ENCODE results near the gene IGSF6. TPM values are rescaled to one million over a fixed set of nuclear protein-coding genes. Genes with fewer than 3 reads are reported as not detected.

Gene IGSF6
- total and polyA plus RNA-seq, 2 of the 8 experiments (the other 6 are each of a cell fraction or from before 2014, with no cell fraction given): not detected

GRCh38 chr16:21653571-21653970 is 1.2 kb upstream of the IGSF6 start:
- FAIRE-seq: no peak
- ChIA-PET POLR2A (ENCODE audit: partially characterized antibody) (no interaction called here), CTCF (ENCODE audit: partially characterized antibody) (interaction anchor here (1.0 to 1.1 kb wide), 2 partner anchors 10 to 13 kb away, joined by 3 to 5 read pairs; no protein-coding TSS in a partner anchor)
- DNase-seq (ENCODE audit: low read depth in 1 of 2, low spot score in 2 of 2): no peak
- H2BK5ac ChIP-seq (ENCODE audit: low read depth, low read length): no peak overlapping the region
- no peak overlapping the region for H4K5ac ChIP-seq (ENCODE audit: insufficient read length, low read depth, low read length)
- no peak overlapping the region for H2BK120ac ChIP-seq (replicated peaks; ENCODE audit: low read depth, low read length)
- H2BK20ac ChIP-seq (ENCODE audit: low read length): no peak overlapping the region
- H3K79me2 ChIP-seq (ENCODE audit: control insufficient read depth in 1 of 2, insufficient read depth in 2 of 2, low read length in 2 of 2): peaks cover 0 to 2% of the 10 kb centered on the region in 2 experiments; a peak in 1 of 4 replicates
- no peak overlapping the region for H3K27ac ChIP-seq (ENCODE audit: low read depth, low read length)
- H3K9ac ChIP-seq (replicated peaks in 1 of 4; ENCODE audit: extremely low read depth in 1 of 4, low read depth in 3 of 4, low read length in 3 of 4): no peak overlapping the region
- H4K20me1 ChIP-seq (replicated peaks in 1 of 2; ENCODE audit: control insufficient read depth in 1 of 2, insufficient read depth in 2 of 2, low read length in 2 of 2): no peaks in the 10 kb centered on the region
- no peak overlapping the region for H3K4me3 ChIP-seq (ENCODE audit: extremely low read depth in 1 of 4, insufficient read depth in 2 of 4, low read depth in 3 of 4, low read length in 4 of 4)
- H3K18ac ChIP-seq (ENCODE audit: extremely low read depth, low read length): no peak overlapping the region
- H3K27me3 ChIP-seq (replicated peaks in 1 of 4; ENCODE audit: control insufficient read depth in 3 of 4, extremely low read depth in 1 of 4, insufficient read depth in 3 of 4, low read length in 3 of 4): no peaks in the 10 kb centered on the region
- no peaks in the 10 kb centered on the region for H3K23me2 ChIP-seq (ENCODE audit: low read depth, low read length)
- no peak overlapping the region for H3K56ac ChIP-seq (replicated peaks; ENCODE audit: insufficient read length, low read depth, low read length)
- H3K23ac ChIP-seq (ENCODE audit: insufficient read length): no peak overlapping the region
- no peak overlapping the region for H3K14ac ChIP-seq (ENCODE audit: insufficient read length)
- no peak overlapping the region for H4K8ac ChIP-seq (ENCODE audit: extremely low read depth, insufficient read depth, low read length)
- H2AFZ ChIP-seq (ENCODE audit: low read length): no peak overlapping the region
- H3K4me2 ChIP-seq (ENCODE audit: insufficient read depth in 1 of 2, low read depth in 2 of 2, low read length in 2 of 2): no peak overlapping the region
- WGBS, 2 experiments (ENCODE audit: extremely low coverage in 1 of 2, insufficient coverage in 1 of 2, insufficient read length in 1 of 2, insufficient replicate concordance in 2 of 2, low coverage in 1 of 2, low lambda C conversion rate in 2 of 2, missing lambda C conversion rate in 1 of 2): 88% methylated on average over 5 of the region's 5 CpGs; no CpG with 5 or more reads in 1 of the 2 experiments
- no peak overlapping the region for H3K4ac ChIP-seq (replicated peaks; ENCODE audit: insufficient read length, low read depth, low read length)
- H3K4me1 ChIP-seq (replicated peaks in 1 of 4; ENCODE audit: control insufficient read depth in 3 of 4, insufficient read depth in 4 of 4, low read length in 3 of 4): no peaks in the 10 kb centered on the region
- no peaks in the 10 kb centered on the region for H3K9me3 ChIP-seq (ENCODE audit: insufficient read depth in 2 of 2, low read depth in 1 of 2, low read length in 1 of 2)
- H2AK5ac ChIP-seq (ENCODE audit: low read depth, low read length): no peak overlapping the region
- peaks cover 0 to 4% (median under 1%) of the 10 kb centered on the region in 4 experiments; a peak in 3 of 8 replicates for H3K36me3 ChIP-seq (ENCODE audit: control insufficient read depth in 2 of 4, insufficient read depth in 4 of 4, low read length in 3 of 4)
- H4K91ac ChIP-seq (replicated peaks; ENCODE audit: insufficient read length, low read length): no peak overlapping the region
- no peak overlapping the region for H2BK15ac ChIP-seq (ENCODE audit: low read length)
- H3K79me1 ChIP-seq (ENCODE audit: low read depth, low read length): no peaks in the 10 kb centered on the region
- peak; percentile 12 to 21 (median 16); a peak in 2 of 4 replicates for TF ChIP-seq CTCF (IDR thresholded peaks at IDR 0.05; ENCODE audit: control extremely low read depth in 1 of 3, insufficient read depth in 1 of 3, low read depth in 1 of 3, low read length in 3 of 3)
- TF ChIP-seq KDM5A (IDR thresholded peaks at IDR 0.05; ENCODE audit: low read length): no peak
- no peak overlapping the region for H2BK12ac ChIP-seq (ENCODE audit: low read depth, low read length)
